NCI-H774 (cell line): Measurements from ENCODE around the gene CTBP2.
"Not testable (repeated sequence)": the region's sequence is repeated elsewhere in the genome, so short reads cannot be mapped to it uniquely, and the experiment has no call there.

Experiments used
- DNase-seq: peaks from one replicate; lab custom pipeline; 2025; lab: John Stamatoyannopoulos, UW

Gene CTBP2

GRCh38 chr10:125158601-125159485, 1.5 kb downstream of the CTBP2 start:
- no peak for DNase-seq

GRCh38 chr10:125158275-125158600, 2.1 kb downstream of the CTBP2 start:
- no peak for DNase-seq

- no peak for DNase-seq
Observed at GRCh38 chr10:125157505-125157904, 2.9 kb downstream of the CTBP2 start.

- no peak for DNase-seq
Observed at GRCh38 chr10:125156739-125157480, 3.5 kb downstream of the CTBP2 start.

GRCh38 chr10:125156196-125156595, 4.2 kb downstream of the CTBP2 start:
- DNase-seq = no peak

- DNase-seq = no peak
Observed at GRCh38 chr10:125155101-125155500, 5.3 kb downstream of the CTBP2 start.

GRCh38 chr10:125154529-125154928, 5.8 kb downstream of the CTBP2 start:
- DNase-seq = no peak

GRCh38 chr10:125153703-125154490, 6.5 kb downstream of the CTBP2 start:
- DNase-seq = no peak

- DNase-seq = no peak
Observed at GRCh38 chr10:125152450-125153368, 7.7 kb downstream of the CTBP2 start.

- DNase-seq = no peak
Observed at GRCh38 chr10:125151553-125152449, 8.6 kb downstream of the CTBP2 start.

- no peak for DNase-seq
Observed at GRCh38 chr10:125151170-125151552, 9.2 kb downstream of the CTBP2 start.

- DNase-seq = not testable (repeated sequence)
Observed at GRCh38 chr10:125150376-125151083, 9.8 kb downstream of the CTBP2 start.

- no peak for DNase-seq
Observed at GRCh38 chr10:125149680-125150047, 10.7 kb downstream of the CTBP2 start.

GRCh38 chr10:125149036-125149679, 11.2 kb downstream of the CTBP2 start:
- DNase-seq = no peak

- no peak for DNase-seq
Observed at GRCh38 chr10:125148528-125148927, 11.8 kb downstream of the CTBP2 start.

GRCh38 chr10:125147971-125148439, 12.4 kb downstream of the CTBP2 start:
- no peak for DNase-seq

- no peak for DNase-seq
Observed at GRCh38 chr10:125146791-125147579, 13.4 kb downstream of the CTBP2 start.

GRCh38 chr10:125145636-125146035, 14.7 kb downstream of the CTBP2 start:
- no peak for DNase-seq
